ENCODE results near the gene ATP5ME. TPM values are rescaled to one million over a fixed set of nuclear protein-coding genes. Genes with fewer than 3 reads are reported as not detected.

The ATP5ME gene
- total RNA-seq, 1 experiment from 2014 or later = 425 TPM

DNA sequence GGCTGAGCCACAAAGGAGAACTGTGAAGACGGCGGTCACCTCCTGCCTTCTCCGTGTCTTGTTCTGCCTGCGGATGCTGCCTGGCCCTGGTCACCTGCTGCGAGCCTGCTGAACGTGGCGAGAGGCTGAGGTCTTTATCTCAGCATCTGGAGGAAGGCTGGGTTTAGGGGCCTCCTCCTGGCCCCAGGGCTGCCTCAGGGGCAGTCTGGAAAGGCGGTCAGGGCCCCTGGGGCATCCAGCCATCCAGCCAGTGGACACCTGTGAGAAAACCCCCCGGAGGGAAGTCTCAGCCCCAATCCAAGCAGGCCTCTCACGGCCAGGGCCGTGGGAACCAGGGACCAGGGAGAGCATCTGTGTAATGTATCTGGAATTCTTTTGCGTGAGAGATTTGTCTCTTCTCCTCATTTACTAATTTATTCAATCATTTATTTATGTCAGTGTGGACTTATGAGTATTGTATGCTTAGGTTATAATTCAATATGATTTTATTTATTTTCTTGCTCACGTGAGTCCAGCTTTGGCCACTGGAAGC is 37.4 kb downstream of the ATP5ME start:
- Histone ChIP-seq H3K27ac (ENCODE audit: insufficient read length, low read depth, low read length) (no peak overlapping the region), H3K9me3 (ENCODE audit: control insufficient read depth, low read depth, low read length) (no peaks in the 10 kb centered on the region), H3K4me2 (ENCODE audit: insufficient read depth, insufficient read length, low read length) (no peak overlapping the region), H4K5ac (ENCODE audit: insufficient read length, low read depth, low read length) (no peak overlapping the region), H2AK5ac (ENCODE audit: insufficient read length, low read length) (no peak overlapping the region), H2BK12ac (ENCODE audit: insufficient read length, low read depth, low read length) (no peak overlapping the region), H3K79me2 (ENCODE audit: insufficient read depth, low read length) (no peaks in the 10 kb centered on the region), H3K4me1 (ENCODE audit: insufficient read depth, low read length) (no peaks in the 10 kb centered on the region), H2BK120ac (ENCODE audit: low read depth, low read length, poor library complexity, severe bottlenecking) (no peak overlapping the region), H3K79me1 (ENCODE audit: insufficient read depth, low read depth, low read length, poor library complexity, severe bottlenecking) (no peaks in the 10 kb centered on the region), H3K23me2 (ENCODE audit: insufficient read length, low read depth, low read length, poor library complexity, severe bottlenecking) (no peaks in the 10 kb centered on the region), H2AFZ (ENCODE audit: low read length) (no peak overlapping the region), H3K9ac (ENCODE audit: extremely low read depth, insufficient read length, low read length) (no peak overlapping the region), H3K14ac (ENCODE audit: insufficient read depth, low read length) (no peak overlapping the region), H3K4ac (ENCODE audit: low read depth, low read length) (no peak overlapping the region), H4K91ac (ENCODE audit: insufficient read length, low read depth, low read length) (no peak overlapping the region), H3K23ac (ENCODE audit: insufficient read length, low read depth, low read length) (no peak overlapping the region), H3K27me3 (ENCODE audit: insufficient read depth, low read length) (no peaks in the 10 kb centered on the region), H4K20me1 (ENCODE audit: control insufficient read depth, insufficient read depth, insufficient read length) (no peaks in the 10 kb centered on the region), H2BK15ac (ENCODE audit: low read depth, low read length) (no peak overlapping the region), H3K18ac (ENCODE audit: insufficient read length, low read depth, low read length) (no peak overlapping the region), H2BK20ac (ENCODE audit: low read depth, low read length, poor library complexity, severe bottlenecking) (no peak overlapping the region), H2BK5ac (ENCODE audit: insufficient read length, low read length) (no peak overlapping the region), H3K56ac (ENCODE audit: insufficient read length, low read depth, low read length) (no peak overlapping the region), H4K8ac (replicated peaks; ENCODE audit: insufficient read length, low read depth, low read length) (no peak overlapping the region), H3T11ph (ENCODE audit: low read length) (no peak overlapping the region)
- no CpG with 5 or more reads among the region's 13 CpGs for WGBS (ENCODE audit: extremely low coverage, insufficient read length, low lambda C conversion rate)
- TF ChIP-seq, protein P1, sequence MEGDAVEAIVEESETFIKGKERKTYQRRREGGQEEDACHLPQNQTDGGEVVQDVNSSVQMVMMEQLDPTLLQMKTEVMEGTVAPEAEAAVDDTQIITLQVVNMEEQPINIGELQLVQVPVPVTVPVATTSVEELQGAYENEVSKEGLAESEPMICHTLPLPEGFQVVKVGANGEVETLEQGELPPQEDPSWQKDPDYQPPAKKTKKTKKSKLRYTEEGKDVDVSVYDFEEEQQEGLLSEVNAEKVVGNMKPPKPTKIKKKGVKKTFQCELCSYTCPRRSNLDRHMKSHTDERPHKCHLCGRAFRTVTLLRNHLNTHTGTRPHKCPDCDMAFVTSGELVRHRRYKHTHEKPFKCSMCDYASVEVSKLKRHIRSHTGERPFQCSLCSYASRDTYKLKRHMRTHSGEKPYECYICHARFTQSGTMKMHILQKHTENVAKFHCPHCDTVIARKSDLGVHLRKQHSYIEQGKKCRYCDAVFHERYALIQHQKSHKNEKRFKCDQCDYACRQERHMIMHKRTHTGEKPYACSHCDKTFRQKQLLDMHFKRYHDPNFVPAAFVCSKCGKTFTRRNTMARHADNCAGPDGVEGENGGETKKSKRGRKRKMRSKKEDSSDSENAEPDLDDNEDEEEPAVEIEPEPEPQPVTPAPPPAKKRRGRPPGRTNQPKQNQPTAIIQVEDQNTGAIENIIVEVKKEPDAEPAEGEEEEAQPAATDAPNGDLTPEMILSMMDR (conservative IDR thresholded peaks at IDR 0.05) = no peak
- Mint-ChIP-seq H3K4me1 (no peaks in the 10 kb centered on the region), H3K27me3 (ENCODE audit: low read depth) (peaks cover 13% of the 10 kb centered on the region), H3K9me3 (peaks cover 23 to 24% of the 10 kb centered on the region in 2 experiments), H3K27ac (no peak overlapping the region), H3K4me3 (no peak overlapping the region), H3K36me3 (ENCODE audit: insufficient read depth in 1 of 3, low read depth in 3 of 3) (peaks cover 0 to 15% (median 12%) of the 10 kb centered on the region in 3 experiments; a peak in 5 of 7 replicates)
- DNase-seq = no peak

Measured in H9 (cell line).